ENCODE data around the gene LZIC.

DNA sequence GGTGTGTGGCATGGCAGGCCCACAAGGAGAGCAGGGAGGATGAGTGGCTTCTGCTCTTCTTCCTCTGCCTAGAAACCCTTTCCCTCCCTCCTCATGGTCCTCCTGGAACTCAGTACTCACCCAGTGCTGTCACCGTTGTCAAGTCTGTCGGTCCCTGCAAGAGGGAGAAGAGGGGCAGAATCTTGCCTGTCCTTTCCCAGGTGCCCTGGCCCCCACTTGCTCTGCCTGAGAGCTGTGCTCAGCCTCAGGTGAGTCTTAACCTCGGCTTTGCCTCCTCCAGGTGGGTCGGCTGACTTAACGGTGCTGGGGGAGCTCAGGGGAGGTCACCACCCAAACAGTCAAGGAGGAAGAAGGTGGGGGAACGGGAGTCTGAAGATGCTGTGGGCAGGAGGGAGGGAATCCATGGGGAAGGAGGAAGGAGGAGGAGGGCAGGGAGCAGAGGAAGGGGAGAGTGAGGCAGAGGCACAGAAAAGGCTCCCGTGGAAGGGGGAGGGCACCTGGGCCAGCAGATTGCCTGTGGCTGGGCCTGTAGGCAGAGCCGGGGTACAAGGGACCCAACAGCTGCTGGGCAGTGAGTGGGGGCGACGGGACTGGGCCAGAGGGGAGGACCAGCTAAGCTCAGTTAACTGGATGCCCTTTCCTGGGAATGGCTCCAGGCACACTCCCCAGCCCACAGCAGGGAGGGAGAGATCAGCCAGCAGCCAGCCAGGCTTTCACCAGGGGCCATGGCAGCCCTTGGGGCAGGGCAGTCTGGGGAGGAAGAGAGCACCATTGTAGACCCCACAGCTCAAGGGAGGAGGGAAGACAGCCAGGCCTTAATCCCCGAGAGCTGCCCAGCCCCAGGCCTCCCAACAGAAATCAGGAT is 59.4 kb downstream of the LZIC start:
- TF ChIP-seq, protein P1, sequence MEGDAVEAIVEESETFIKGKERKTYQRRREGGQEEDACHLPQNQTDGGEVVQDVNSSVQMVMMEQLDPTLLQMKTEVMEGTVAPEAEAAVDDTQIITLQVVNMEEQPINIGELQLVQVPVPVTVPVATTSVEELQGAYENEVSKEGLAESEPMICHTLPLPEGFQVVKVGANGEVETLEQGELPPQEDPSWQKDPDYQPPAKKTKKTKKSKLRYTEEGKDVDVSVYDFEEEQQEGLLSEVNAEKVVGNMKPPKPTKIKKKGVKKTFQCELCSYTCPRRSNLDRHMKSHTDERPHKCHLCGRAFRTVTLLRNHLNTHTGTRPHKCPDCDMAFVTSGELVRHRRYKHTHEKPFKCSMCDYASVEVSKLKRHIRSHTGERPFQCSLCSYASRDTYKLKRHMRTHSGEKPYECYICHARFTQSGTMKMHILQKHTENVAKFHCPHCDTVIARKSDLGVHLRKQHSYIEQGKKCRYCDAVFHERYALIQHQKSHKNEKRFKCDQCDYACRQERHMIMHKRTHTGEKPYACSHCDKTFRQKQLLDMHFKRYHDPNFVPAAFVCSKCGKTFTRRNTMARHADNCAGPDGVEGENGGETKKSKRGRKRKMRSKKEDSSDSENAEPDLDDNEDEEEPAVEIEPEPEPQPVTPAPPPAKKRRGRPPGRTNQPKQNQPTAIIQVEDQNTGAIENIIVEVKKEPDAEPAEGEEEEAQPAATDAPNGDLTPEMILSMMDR (conservative IDR thresholded peaks at IDR 0.05 in 1 of 2, IDR thresholded peaks at IDR 0.05 in 1 of 2; ENCODE audit: low read depth in 1 of 2, low read length in 2 of 2), result no peak
- no peak for TF ChIP-seq EZH2 (IDR thresholded peaks at IDR 0.05; ENCODE audit: low read length, missing control alignments)
